ENCODE results near the gene HSPA12B.

DNA sequence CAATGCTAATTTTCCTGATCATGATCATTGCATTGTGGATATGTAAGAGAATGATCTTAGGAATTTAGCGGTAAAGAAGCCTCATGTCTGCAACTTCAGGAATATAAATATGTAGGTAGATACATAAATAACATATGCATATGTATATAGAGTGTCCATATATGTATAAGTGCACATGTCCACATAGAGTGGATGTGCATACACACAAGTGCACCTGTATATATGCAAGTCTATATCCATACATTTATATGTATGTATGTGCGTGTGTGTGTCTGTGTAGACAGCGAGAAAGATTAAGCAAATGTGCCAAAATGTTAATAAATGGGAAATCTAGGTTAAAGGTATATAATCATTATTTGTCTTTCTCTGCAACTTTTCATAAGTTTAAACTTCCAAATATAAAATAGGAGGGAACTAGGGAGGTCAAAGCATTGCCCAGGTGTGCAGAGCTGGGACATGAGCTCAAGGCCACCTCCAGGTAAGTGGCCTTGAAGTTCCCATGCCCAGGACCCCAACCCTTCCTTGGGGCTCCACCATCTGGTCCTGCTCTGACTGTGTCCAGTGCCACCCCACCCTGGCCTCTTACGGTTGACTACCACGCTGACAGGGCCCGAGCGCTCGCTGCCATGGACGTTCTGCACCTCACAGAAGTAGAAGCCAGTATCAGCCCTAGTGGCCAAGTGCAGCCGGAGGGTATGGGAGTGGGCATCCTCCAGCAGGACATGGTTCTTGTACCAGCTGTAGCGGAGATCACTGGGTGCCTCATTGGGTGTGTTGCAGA is 29.7 kb upstream of the HSPA12B start:
- TF ChIP-seq ZFP37 (tag by site-specific recombination; IDR thresholded peaks at IDR 0.05) (no peak), ZNF555 (tag by site-specific recombination; conservative IDR thresholded peaks at IDR 0.05) (no peak)
- TF ChIP-seq, protein P1, sequence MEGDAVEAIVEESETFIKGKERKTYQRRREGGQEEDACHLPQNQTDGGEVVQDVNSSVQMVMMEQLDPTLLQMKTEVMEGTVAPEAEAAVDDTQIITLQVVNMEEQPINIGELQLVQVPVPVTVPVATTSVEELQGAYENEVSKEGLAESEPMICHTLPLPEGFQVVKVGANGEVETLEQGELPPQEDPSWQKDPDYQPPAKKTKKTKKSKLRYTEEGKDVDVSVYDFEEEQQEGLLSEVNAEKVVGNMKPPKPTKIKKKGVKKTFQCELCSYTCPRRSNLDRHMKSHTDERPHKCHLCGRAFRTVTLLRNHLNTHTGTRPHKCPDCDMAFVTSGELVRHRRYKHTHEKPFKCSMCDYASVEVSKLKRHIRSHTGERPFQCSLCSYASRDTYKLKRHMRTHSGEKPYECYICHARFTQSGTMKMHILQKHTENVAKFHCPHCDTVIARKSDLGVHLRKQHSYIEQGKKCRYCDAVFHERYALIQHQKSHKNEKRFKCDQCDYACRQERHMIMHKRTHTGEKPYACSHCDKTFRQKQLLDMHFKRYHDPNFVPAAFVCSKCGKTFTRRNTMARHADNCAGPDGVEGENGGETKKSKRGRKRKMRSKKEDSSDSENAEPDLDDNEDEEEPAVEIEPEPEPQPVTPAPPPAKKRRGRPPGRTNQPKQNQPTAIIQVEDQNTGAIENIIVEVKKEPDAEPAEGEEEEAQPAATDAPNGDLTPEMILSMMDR (tag by site-specific recombination; IDR thresholded peaks at IDR 0.05) = no peak
